ENCODE results near the gene ATIC.

ATIC gene

GRCh38 chr2:215361876-215362561, 50.2 kb downstream of the ATIC start:
- FAIRE-seq = no peak

DNA sequence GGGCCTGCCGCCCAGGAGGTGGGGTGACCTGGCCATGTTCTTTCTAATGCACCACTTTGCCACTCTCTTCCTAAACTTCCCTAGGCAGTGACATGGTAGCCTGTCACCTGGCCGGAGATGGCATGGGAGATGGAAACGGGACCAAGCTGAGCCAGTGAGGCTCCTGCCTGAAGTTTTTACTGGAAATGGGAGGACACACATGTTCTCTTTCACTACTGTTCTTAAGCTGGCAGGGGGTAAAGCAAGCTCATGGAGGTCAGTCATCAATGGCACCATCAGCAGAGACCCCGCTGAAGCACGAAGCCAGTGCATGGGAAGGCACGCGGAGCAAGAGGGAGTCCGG, 50.7 kb downstream of the ATIC start:
- no peak for FAIRE-seq

DNA sequence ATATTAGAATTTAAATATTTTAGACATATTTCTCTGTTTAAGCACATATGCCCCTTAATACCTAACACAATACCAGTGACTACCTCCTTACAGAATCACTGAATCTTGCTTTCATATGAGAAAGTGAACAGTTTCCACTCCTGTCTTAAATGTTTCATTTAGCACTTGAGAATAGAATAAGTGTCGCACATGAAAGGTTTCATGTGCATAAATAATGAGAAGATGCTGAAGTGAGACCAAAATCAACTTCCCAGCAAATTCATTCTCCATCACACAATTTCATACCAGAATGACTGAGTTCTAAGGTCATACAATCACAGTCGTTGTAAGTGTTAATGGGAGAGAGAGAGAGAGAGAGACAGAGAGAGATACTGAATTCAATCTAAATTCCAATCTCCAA, 51.2 kb downstream of the ATIC start:
- FAIRE-seq = no peak

DNA sequence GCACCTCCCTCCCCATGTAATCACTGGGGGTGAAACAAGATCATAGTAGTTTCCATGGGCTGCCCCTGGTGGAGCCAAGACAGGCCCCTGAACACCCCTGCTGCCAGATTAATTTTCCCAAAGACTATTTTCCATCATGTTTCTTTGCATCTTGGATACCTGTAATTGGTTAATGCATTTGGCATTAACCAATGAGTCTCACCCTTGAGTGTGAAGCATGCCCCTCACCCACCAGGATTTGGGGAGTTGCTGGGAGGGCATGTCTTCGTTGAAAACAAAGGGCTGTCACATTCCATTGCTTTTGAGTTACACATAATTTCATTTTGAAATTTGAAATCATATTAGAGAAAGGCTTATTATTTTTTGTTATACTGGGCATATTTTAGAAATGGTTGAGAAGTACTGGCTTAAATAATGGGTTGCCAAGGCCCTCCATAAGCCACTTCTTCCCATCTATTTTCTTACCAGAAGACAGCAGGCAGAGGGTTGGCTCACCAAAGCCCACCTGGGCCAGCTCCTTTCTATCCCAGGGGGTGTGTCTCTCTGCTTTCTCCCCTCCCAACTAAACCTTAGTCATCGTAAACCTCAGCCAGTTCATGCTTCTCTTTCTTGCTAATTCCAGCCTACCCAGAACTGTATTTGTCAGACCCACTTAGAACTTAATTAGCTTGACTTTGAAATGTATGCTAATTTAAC, 51.8 kb downstream of the ATIC start:
- no peak for FAIRE-seq

DNA sequence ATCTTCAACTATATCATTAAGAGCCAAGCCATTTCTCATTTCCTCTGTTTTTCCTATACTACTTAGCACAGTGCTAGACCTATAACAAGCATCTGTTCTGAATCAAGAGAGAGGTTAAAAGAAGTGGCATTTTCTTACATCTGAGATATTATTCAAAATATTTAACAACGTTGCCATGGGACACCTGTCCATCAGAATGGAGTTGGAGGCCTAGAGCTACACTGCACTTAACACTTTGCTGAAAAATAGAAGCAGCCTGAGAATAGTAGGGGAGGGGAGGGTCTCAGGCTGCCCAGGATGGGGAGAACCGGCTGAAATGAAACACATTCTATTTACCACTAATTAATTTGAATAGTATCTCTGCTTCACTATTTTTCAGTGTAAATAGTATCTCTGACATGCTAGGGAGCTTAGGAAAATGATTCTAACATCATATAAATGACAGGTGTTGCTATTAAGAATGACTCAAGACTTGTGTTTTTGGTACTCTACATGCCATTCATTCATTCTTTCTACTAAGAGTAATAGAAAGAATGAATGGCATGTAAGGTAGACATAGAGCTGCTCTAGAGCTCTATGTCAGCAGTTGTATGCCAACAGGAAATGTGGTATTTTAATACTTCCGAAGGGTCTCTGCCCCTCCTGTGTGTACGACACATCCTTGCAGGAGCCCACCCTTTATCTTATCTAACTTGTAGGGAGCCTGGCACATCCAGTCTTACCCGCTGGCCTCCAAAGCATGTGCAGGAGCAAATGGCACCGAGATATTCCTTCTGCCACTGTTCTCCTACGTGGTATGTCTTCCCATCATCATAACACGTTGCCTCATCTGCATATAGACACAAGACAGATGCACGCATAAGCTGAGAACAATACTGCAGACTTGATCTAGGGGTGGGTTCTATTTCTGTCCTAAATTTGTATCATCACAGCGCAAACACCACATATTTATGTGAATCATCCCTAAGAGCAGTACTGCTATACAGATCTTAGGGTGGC, 52.6 kb downstream of the ATIC start:
- FAIRE-seq = no peak

GRCh38 chr2:215365184-215365658, 53.4 kb downstream of the ATIC start:
- no peak for FAIRE-seq

DNA sequence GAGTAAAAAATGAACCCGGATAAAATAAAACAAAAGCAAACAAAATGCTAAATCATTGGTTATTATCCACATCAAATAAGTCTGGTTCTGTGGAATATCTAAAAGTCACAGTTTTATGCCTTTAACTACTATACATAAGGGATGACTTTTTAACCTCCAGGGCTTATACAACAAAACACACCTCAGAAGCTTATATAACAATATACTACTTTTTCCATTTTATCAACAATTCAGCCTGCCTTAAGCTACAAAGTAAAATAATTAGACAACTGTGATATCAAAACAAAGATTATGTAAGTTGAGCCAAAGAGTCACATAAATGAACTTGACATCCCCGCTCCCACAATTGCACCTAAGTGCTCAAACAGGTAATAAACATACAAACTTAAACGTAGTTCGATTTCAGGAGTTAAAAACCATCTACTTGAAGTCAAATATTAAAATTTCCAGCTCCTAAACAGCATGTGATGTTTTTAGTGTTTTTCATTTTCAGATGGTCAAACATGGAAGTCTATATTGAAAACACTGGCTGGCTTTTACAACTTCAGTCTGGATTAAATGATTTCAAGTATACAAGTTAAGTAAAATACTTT, 54.7 kb downstream of the ATIC start:
- no peak for FAIRE-seq

GRCh38 chr2:215367662-215368492, 56.0 kb downstream of the ATIC start:
- no peak for FAIRE-seq

DNA sequence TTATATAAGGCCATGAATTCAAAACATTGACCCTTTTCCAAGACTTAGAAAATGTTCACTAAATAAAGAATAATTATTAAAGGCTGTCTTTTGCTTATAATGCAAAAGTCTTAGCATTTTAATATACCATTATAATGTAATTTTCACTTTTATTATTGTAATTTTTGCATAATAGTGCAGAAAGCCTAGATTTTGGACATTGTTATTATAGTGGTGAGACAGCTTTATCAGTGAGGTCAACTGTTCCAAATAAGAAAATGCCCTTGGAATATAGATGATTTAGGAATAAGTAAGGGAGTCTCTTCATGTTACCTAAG, 56.6 kb downstream of the ATIC start:
- no peak for FAIRE-seq

- no peak for FAIRE-seq
Observed at GRCh38 chr2:215369181-215369760, 57.4 kb downstream of the ATIC start.

GRCh38 chr2:215370112-215370965, 58.5 kb downstream of the ATIC start:
- no peak for FAIRE-seq

GRCh38 chr2:215371915-215372897, 60.3 kb downstream of the ATIC start:
- FAIRE-seq = no peak

- FAIRE-seq = no peak
Observed at GRCh38 chr2:215372968-215373649, 61.2 kb downstream of the ATIC start.

GRCh38 chr2:215374002-215374401, 62.1 kb downstream of the ATIC start:
- FAIRE-seq = no peak

DNA sequence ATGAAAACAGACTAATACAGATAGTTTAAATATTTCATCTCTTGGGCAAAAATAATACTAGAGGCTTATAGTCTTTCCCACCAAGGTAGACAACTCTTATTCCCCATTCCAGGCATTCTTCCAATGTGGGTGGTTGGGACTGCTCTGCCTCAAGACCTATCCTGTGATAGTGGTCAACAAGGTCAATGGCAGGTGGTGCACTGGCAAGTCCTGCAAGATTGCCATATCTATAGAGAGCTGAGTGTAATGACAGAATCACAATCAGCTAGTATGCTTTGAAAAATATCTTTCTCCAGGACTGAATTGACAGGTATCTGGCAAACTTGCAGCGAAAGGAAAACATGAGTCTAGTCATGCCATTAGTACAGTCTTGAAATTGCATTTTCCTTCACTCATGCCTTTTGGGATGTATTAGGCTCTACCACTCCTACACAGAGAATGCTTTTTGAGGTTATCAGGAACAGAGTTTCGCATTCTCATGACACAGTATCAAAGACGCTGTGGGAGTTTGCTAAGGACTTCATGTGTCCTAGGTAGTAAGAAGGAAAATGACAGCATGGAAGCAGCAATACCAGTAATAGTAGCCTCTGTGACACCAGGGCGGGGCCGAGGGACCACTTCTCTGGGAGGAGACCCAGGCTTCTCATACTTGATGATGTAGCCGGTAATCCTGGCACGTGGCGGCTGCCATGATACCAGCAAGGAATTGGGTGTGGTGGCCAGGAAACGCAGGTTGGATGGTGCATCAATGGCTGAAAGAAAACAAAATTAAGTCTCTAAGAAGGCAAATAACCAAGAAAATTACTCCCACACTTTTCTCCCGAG, 63.0 kb downstream of the ATIC start:
- no peak for FAIRE-seq

DNA sequence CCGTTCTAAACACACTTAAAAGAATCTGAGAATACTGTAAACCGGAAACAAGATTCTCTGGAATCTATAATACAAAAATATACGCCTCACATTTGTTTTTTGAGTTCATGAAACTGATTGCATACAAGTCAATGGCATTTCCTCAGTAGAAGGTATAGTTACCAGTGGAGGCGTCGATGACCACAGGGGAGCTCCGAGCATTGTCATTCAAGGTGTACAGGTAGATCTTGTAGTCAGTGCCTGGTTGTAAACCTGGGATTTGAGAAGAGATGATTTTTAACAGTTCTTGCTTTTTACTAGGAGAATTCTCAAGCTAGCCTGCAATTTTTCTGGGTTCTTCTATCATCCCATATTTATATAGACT, 63.6 kb downstream of the ATIC start:
- FAIRE-seq = no peak

GRCh38 chr2:215376103-215376780, 64.4 kb downstream of the ATIC start:
- FAIRE-seq = no peak

GRCh38 chr2:215377283-215377682, 65.4 kb downstream of the ATIC start:
- FAIRE-seq = no peak
